ENCODE results near the gene CYP11A1. TPM values are rescaled to one million over a fixed set of nuclear protein-coding genes. Genes with fewer than 3 reads are reported as not detected.

The CYP11A1 gene
- total RNA-seq, 1 donor, result 0.86 TPM

GRCh38 chr15:74343127-74343796, 24.2 kb downstream of the CYP11A1 start:
- no peak for TF ChIP-seq CTCF (IDR thresholded peaks at IDR 0.05; ENCODE audit: insufficient read depth, low read depth, low read length)
- H3K4me3 ChIP-seq (ENCODE audit: low read depth, low read length), result no peak overlapping the region
- DNase-seq (ENCODE audit: low read depth), result no peak

- no peak overlapping the region for H3K4me3 ChIP-seq (ENCODE audit: low read depth, low read length)
- TF ChIP-seq CTCF (IDR thresholded peaks at IDR 0.05; ENCODE audit: insufficient read depth, low read depth, low read length), result no peak
- DNase-seq (ENCODE audit: low read depth), result peak; percentile 80
Observed at GRCh38 chr15:74340150-74340549, 27.3 kb downstream of the CYP11A1 start.

GRCh38 chr15:74339371-74339770, 28.1 kb downstream of the CYP11A1 start:
- DNase-seq (ENCODE audit: low read depth), result no peak
- no peak overlapping the region for H3K4me3 ChIP-seq (ENCODE audit: low read depth, low read length)
- no peak for TF ChIP-seq CTCF (IDR thresholded peaks at IDR 0.05; ENCODE audit: insufficient read depth, low read depth, low read length)

GRCh38 chr15:74338676-74339075, 28.8 kb downstream of the CYP11A1 start:
- no peak for TF ChIP-seq CTCF (IDR thresholded peaks at IDR 0.05; ENCODE audit: insufficient read depth, low read depth, low read length)
- DNase-seq (ENCODE audit: low read depth), result no peak
- H3K4me3 ChIP-seq (ENCODE audit: low read depth, low read length), result no peak overlapping the region

- no peak for TF ChIP-seq CTCF (IDR thresholded peaks at IDR 0.05; ENCODE audit: insufficient read depth, low read depth, low read length)
- DNase-seq (ENCODE audit: low read depth), result no peak
- H3K4me3 ChIP-seq (ENCODE audit: low read depth, low read length), result no peak overlapping the region
Observed at GRCh38 chr15:74337607-74338211, 29.7 kb downstream of the CYP11A1 start.

GRCh38 chr15:74337146-74337545, 30.3 kb downstream of the CYP11A1 start:
- TF ChIP-seq CTCF (IDR thresholded peaks at IDR 0.05; ENCODE audit: insufficient read depth, low read depth, low read length), result no peak
- no peak overlapping the region for H3K4me3 ChIP-seq (ENCODE audit: low read depth, low read length)
- DNase-seq (ENCODE audit: low read depth), result no peak

Measured in fibroblast of villous mesenchyme (primary cell).